CD4-positive, alpha-beta T cell (primary cell): ENCODE measurements around the gene QRFP. TPM values are rescaled to one million over a fixed set of nuclear protein-coding genes. Genes with fewer than 3 reads are reported as not detected.
A peak's percentile ranks its signal among the peaks of the same experiment; 100 is the strongest.

Experiments used
- ATAC-seq: fragments of 200-7000 bp; cut with Tn5 transposase; one replicate; pipeline ENCODE4 v1.10.0; 2022; ENCODE audit warnings: mild to moderate bottlenecking; ENCODE audit not compliant: poor library complexity
- CTCF ChIA-PET: fragments of 350-600 bp; sonication (Branson Sonifier 250); formaldehyde crosslinking; loops from one replicate; lab custom pipeline; 2021; ENCODE audit warnings: antibody characterized with exemption, inconsistent platforms; lab: Charles Lee
- POLR2A ChIA-PET: fragments of 350-600 bp; sonication (Branson Sonifier 250); formaldehyde crosslinking; loops from one replicate; lab custom pipeline; 2021; ENCODE audit warnings: antibody characterized with exemption, inconsistent platforms; lab: Charles Lee
- DNase-seq, 14 experiments: peaks; one replicate each; pipeline ENCODE4 v3.0.0-alpha.2; 2013 to 2020; ENCODE audit warnings: mixed read lengths in 2 of 14
- H3K27ac ChIP-seq, 2 donors: one replicate each; pipeline versions ENCODE4 v1.5.1 to v1.7.0; 2013; ENCODE audit warnings: low read length in 2 of 2, low read depth in 1 of 2, mild to moderate bottlenecking in 1 of 2
- H3K27me3 ChIP-seq, 2 experiments: 1 replicate in 1 of 2; 2 replicates in 1 of 2; pipeline versions ENCODE4 v1.6.1 to v1.7.0; 2013; ENCODE audit warnings: low read length in 2 of 2, control low read depth in 1 of 2, mild to moderate bottlenecking in 1 of 2, moderate library complexity in 1 of 2; ENCODE audit not compliant: insufficient read depth in 2 of 2, control insufficient read depth in 1 of 2
- H3K36me3 ChIP-seq: one replicate; pipeline ENCODE4 v1.6.1; 2013; ENCODE audit warnings: low read length, control low read depth; ENCODE audit not compliant: insufficient read depth
- H3K4me1 ChIP-seq: one replicate; pipeline ENCODE4 v1.6.1; 2013; ENCODE audit warnings: low read length, control low read depth; ENCODE audit not compliant: insufficient read depth
- H3K4me3 ChIP-seq: one replicate; pipeline ENCODE4 v1.5.1; 2013; ENCODE audit warnings: mild to moderate bottlenecking, low read length, moderate library complexity
- H3K9me3 ChIP-seq, 2 experiments: 1 replicate in 1 of 2; 2 replicates in 1 of 2; pipeline versions ENCODE4 v1.6.1 to v1.7.0; 2013; ENCODE audit warnings: low read length in 2 of 2, mild to moderate bottlenecking in 2 of 2, control low read depth in 1 of 2, moderate library complexity in 1 of 2; ENCODE audit not compliant: control insufficient read depth in 1 of 2, insufficient read depth in 1 of 2
- H3K27ac Mint-ChIP-seq: one replicate; pipeline ENCODE4 v1.8.0; 2020; ENCODE audit warnings: mixed read lengths
- H3K27me3 Mint-ChIP-seq: one replicate; pipeline ENCODE4 v1.8.0; 2021; ENCODE audit warnings: mixed read lengths
- H3K36me3 Mint-ChIP-seq: one replicate; pipeline ENCODE4 v1.8.0; 2021; ENCODE audit warnings: low read depth, mixed read lengths
- H3K4me1 Mint-ChIP-seq: one replicate; pipeline ENCODE4 v1.8.0; 2021; ENCODE audit warnings: low read depth, mixed read lengths
- H3K4me3 Mint-ChIP-seq: one replicate; pipeline ENCODE4 v1.8.0; 2020; ENCODE audit warnings: mild to moderate bottlenecking, mixed read lengths
- H3K9me3 Mint-ChIP-seq: one replicate; pipeline ENCODE4 v1.8.0; 2020; ENCODE audit warnings: mixed read lengths
- CTCF ChIP-seq: fragments of 200-600 bp; IDR thresholded peaks from one replicate; pipeline ENCODE4 v1.8.0; 2022; ENCODE audit warnings: antibody characterized with exemption, mild to moderate bottlenecking
- intact Hi-C, 2 experiments: fragments of 100-400 bp; cut with DNase I in 1 of 2; cut with micrococcal nuclease in 1 of 2; formaldehyde crosslinking; loops; one replicate each; pipeline versions ENCODE4 v1.15.1 to v1.9.0; 2023 to 2025; cut with DNase I, micrococcal nuclease
- total RNA-seq, 174 experiments: library from RNA in 2 of 174; stranded (reverse) in 2 of 174; gene quantifications; one replicate each; pipeline ENCODE4 v1.2.3 and lab custom pipeline; 2021 to 2026

The QRFP gene
- total RNA-seq, 2 experiments from 2014 or later = not detected

- Histone ChIP-seq H3K27ac (no peak overlapping the region), H3K4me1 (peaks cover 11% of the 10 kb centered on the region), H3K4me3 (no peak overlapping the region), H3K36me3 (no peaks in the 10 kb centered on the region), H3K9me3 (peaks cover 0 to 8% of the 10 kb centered on the region in 2 experiments), H3K27me3 (peaks cover 41 to 69% of the 10 kb centered on the region in 2 experiments)
- Mint-ChIP-seq H3K4me3 (no peak overlapping the region), H3K9me3 (no peaks in the 10 kb centered on the region), H3K27me3 (peaks cover 67% of the 10 kb centered on the region), H3K4me1 (peaks cover 9% of the 10 kb centered on the region), H3K36me3 (no peaks in the 10 kb centered on the region), H3K27ac (no peak overlapping the region)
- ATAC-seq = no peak
- intact Hi-C loops = no loop called here
- POLR2A ChIA-PET = no interaction called here
- CTCF ChIA-PET = no interaction called here
- TF ChIP-seq CTCF = no peak
- DNase-seq = no peak
These were observed 42.9 kb upstream of the QRFP start for GRCh38 chr9:130939405-130940026.

- ATAC-seq (no peak), DNase-seq (peak in 1 of 14 experiments; percentile 11)
- Mint-ChIP-seq H3K9me3 (no peaks in the 10 kb centered on the region), H3K27ac (no peak within 1 kb of the TSS), H3K4me1 (peaks cover 9% of the 10 kb centered on the region), H3K27me3 (peaks cover 69% of the 10 kb centered on the region), H3K4me3 (no peak within 1 kb of the TSS), H3K36me3 (no peaks in the 10 kb centered on the region)
- Histone ChIP-seq H3K4me1 (peaks cover 11% of the 10 kb centered on the region), H3K9me3 (peaks cover 0 to 13% of the 10 kb centered on the region in 2 experiments), H3K4me3 (no peak within 1 kb of the TSS), H3K36me3 (no peaks in the 10 kb centered on the region), H3K27ac (no peak within 1 kb of the TSS), H3K27me3 (peaks cover 48 to 75% of the 10 kb centered on the region in 2 experiments)
- POLR2A ChIA-PET = no interaction called here
- CTCF ChIA-PET = no interaction called here
- no peak for TF ChIP-seq CTCF
- intact Hi-C loops = no loop called here
These were observed 42.2 kb upstream of the QRFP start, which contains the start of gene FIBCD1 for GRCh38 chr9:130938652-130939404. Gene FIBCD1 (minus strand): TSS chr9:130939247. CDS start chr9:130938607, 640 bp downstream.

- Mint-ChIP-seq H3K36me3 (no peaks in the 10 kb centered on the region), H3K4me1 (peaks cover 9% of the 10 kb centered on the region), H3K27me3 (peaks cover 68% of the 10 kb centered on the region), H3K9me3 (no peaks in the 10 kb centered on the region), H3K27ac (no peak overlapping the region), H3K4me3 (no peak overlapping the region)
- H3K27ac ChIP-seq = no peak overlapping the region
- intact Hi-C loops = no loop called here
- H3K36me3 ChIP-seq = no peaks in the 10 kb centered on the region
- H3K27me3 ChIP-seq = peaks cover 52 to 76% of the 10 kb centered on the region in 2 experiments
- DNase-seq = no peak
- ChIA-PET CTCF (no interaction called here), POLR2A (no interaction called here)
- peaks cover 0 to 15% of the 10 kb centered on the region in 2 experiments for H3K9me3 ChIP-seq
- H3K4me1 ChIP-seq = peaks cover 11% of the 10 kb centered on the region
- no peak for TF ChIP-seq CTCF
- no peak overlapping the region for H3K4me3 ChIP-seq
- no peak for ATAC-seq
These were observed 41.6 kb upstream of the QRFP start for GRCh38 chr9:130938184-130938651.
